HG03025 (cell line): ENCODE measurements around the gene FKBP15.
"Not testable (repeated sequence)": the region's sequence is repeated elsewhere in the genome, so short reads cannot be mapped to it uniquely, and the experiment has no call there.

Experiments
- ATAC-seq: cut with Tn5 transposase; IDR thresholded peaks from one replicate; pipeline ENCODE4 v1.9.1; 2021; ENCODE audit warnings: mild to moderate bottlenecking, moderate library complexity; ENCODE audit not compliant: unreplicated experiment, low FRiP score

FKBP15 gene

GRCh38 chr9:113221003-113221799 is at the start of gene FKBP15, which contains the start of gene SLC31A1:
Gene FKBP15 (minus strand): TSS chr9:113221277. CDS start chr9:113221243, 34 bp downstream.
Gene SLC31A1 (plus strand): TSS chr9:113221544. CDS start chr9:113256149, 34,605 bp downstream.
- ATAC-seq, result peak; percentile 77

- no peak for ATAC-seq
Observed at GRCh38 chr9:113269871-113270270, 48.8 kb upstream of the FKBP15 start.

GRCh38 chr9:113269355-113269754 is 48.3 kb upstream of the FKBP15 start:
- no peak for ATAC-seq

GRCh38 chr9:113267911-113268566 is 47.0 kb upstream of the FKBP15 start:
- no peak for ATAC-seq

GRCh38 chr9:113266174-113266573 is 45.1 kb upstream of the FKBP15 start:
- ATAC-seq, result no peak

- ATAC-seq, result no peak
Observed at GRCh38 chr9:113261917-113262671, 41.0 kb upstream of the FKBP15 start.

- no peak for ATAC-seq
Observed at GRCh38 chr9:113258282-113258681, 37.2 kb upstream of the FKBP15 start.

GRCh38 chr9:113257863-113258262 is 36.8 kb upstream of the FKBP15 start:
- no peak for ATAC-seq

GRCh38 chr9:113255438-113255837 is 34.4 kb upstream of the FKBP15 start:
- no peak for ATAC-seq

- ATAC-seq, result no peak
Observed at GRCh38 chr9:113254991-113255390, 33.9 kb upstream of the FKBP15 start.

- ATAC-seq, result no peak
Observed at GRCh38 chr9:113250807-113251206, 29.7 kb upstream of the FKBP15 start.

- not testable (repeated sequence) for ATAC-seq
Observed at GRCh38 chr9:113249661-113250060, 28.6 kb upstream of the FKBP15 start.

GRCh38 chr9:113247640-113248039 is 26.6 kb upstream of the FKBP15 start:
- no peak for ATAC-seq

GRCh38 chr9:113246928-113247327 is 25.9 kb upstream of the FKBP15 start:
- ATAC-seq, result no peak

- ATAC-seq, result no peak
Observed at GRCh38 chr9:113245894-113246293, 24.8 kb upstream of the FKBP15 start.

GRCh38 chr9:113244556-113244955 is 23.5 kb upstream of the FKBP15 start:
- no peak for ATAC-seq

GRCh38 chr9:113241161-113241560 is 20.1 kb upstream of the FKBP15 start:
- ATAC-seq, result no peak

- ATAC-seq, result no peak
Observed at GRCh38 chr9:113238859-113239232, 17.8 kb upstream of the FKBP15 start.

- ATAC-seq, result no peak
Observed at GRCh38 chr9:113238202-113238858, 17.3 kb upstream of the FKBP15 start.

- no peak for ATAC-seq
Observed at GRCh38 chr9:113237026-113237425, 15.9 kb upstream of the FKBP15 start.
